ENCODE results near the gene ESR2.

- TF ChIP-seq CTCF (conservative IDR thresholded peaks at IDR 0.05 in 1 of 2, IDR thresholded peaks at IDR 0.05 in 1 of 2; ENCODE audit: extremely low read depth in 1 of 2, insufficient read depth in 1 of 2, low read depth in 1 of 2, low read length in 2 of 2): no peak
- no peak for TF ChIP-seq EZH2 (IDR thresholded peaks at IDR 0.05; ENCODE audit: borderline replicate concordance, low read length)
These were observed 45.5 kb downstream of the ESR2 start for GRCh38 chr14:64248689-64249088.

Measured in mammary epithelial cell (primary cell).